IPS DF 19.7 (cell line): Measurements from ENCODE around the gene MRO.
A peak's percentile ranks its signal among the peaks of the same experiment; 100 is the strongest.
"Not testable (repeated sequence)": the region's sequence is repeated elsewhere in the genome, so short reads cannot be mapped to it uniquely, and the experiment has no call there.

Source experiments
- DNase-seq: peaks from one replicate; pipeline ENCODE4 v3.0.0-alpha.2; 2013; ENCODE audit warnings: low read depth, low spot score

Gene MRO

DNA sequence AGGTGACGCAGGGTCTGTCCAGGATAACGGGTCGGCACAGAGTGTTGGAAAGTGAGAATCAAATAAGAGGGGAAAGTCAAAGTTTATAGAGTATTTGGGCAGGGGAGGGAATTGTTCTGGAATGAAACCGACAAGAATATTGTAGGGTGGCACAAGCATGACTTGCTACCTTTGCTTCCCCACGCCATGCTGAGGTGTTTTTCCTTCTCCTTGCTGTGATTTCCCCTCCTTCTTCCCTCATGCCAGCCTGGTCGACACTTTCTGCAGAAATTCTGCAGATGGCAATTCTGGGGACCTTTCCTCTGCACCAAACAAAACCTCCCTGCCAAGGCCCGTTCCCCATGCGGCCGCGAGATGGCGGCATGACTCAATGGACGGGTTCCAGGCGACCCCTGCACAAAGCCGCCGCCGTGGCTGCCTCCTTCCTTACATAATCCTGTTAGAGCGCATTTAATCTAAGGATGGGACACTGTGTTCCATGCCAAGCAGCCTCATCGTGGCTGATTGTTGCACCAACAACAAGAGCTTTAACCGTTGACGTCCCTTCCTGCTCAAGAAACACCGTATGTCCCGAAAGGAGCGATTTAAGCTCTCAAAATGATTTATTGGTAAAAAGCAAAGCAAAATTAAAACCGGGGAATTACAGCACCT, at the start of gene MRO:
Gene MRO (minus strand): TSS at position 289 of the 651 bp plus-strand sequence. CDS start 10,616 bp downstream, outside the sequence.
- DNase-seq, result peak; percentile 28

GRCh38 chr18:50869150-50869549, 49.3 kb upstream of the MRO start:
- no peak for DNase-seq

GRCh38 chr18:50866765-50867164, 46.9 kb upstream of the MRO start:
- no peak for DNase-seq

DNA sequence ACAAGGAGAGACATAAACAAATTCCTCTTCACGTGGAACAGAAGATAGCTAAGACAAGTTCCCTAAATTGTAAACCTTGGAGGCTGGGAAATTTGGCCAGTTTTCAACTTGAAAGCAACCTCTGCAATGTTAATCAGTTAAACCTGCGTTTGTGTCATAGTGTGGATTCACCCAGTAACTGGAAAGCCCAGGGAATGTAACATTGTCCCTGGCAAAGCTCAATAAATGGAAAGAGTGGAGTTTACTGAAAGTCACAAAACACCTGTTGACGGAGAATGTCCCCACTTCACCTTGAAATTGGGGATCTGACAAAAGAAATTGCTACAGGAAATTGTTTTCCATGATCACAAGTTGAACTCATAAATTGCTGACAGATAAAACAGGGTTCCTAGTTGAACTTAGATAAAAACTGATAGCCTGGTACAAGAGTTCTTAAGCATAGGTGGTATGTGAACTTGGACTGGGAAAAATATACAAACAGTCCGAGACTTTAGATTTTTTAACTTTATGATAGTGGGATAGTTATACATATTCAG, 44.1 kb upstream of the MRO start:
- no peak for DNase-seq

- no peak for DNase-seq
Observed at GRCh38 chr18:50862401-50862800, 42.6 kb upstream of the MRO start.

- no peak for DNase-seq
Observed at GRCh38 chr18:50861617-50862016, 41.8 kb upstream of the MRO start.

- DNase-seq, result no peak
Observed at GRCh38 chr18:50859793-50860555, 40.2 kb upstream of the MRO start.

DNA sequence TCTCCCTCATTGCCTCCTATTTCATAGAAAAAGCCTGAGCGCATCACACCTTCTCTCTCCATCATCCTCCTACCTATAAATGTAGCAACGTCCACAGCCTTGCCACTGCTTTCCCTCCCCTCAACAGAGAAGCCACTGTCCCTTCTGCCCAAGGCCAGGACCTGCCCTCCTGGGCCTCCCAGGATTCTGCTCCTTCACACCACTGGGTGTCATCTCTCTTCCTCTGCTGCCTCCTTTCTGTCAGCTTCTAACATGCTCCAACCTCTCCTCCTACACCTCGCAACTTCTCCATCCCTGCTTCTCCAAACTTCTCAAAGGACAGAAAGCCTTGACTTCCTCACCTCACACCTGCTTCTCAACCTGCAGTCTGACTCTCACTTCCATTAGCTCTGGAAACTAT, 37.9 kb upstream of the MRO start:
- no peak for DNase-seq

DNA sequence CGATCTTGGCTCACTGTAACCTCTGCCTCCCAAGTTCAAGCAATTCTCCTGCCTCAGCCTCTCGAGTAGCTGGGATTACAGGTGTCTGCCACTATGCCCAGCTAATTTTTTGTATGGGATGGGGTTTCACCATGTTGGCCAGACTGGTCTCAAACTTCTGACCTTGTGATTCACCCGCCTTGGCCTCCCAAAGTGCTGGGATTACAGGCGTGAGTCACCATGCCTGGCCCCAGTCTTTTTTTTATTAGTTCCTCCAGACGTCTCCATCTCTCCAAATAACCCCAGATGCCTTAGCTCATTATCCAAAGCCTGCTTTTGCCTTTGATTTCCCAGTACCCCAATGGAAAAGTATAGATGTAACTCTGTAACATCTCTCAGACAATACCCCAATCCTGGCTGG, 37.4 kb upstream of the MRO start:
- DNase-seq, result not testable (repeated sequence)

DNA sequence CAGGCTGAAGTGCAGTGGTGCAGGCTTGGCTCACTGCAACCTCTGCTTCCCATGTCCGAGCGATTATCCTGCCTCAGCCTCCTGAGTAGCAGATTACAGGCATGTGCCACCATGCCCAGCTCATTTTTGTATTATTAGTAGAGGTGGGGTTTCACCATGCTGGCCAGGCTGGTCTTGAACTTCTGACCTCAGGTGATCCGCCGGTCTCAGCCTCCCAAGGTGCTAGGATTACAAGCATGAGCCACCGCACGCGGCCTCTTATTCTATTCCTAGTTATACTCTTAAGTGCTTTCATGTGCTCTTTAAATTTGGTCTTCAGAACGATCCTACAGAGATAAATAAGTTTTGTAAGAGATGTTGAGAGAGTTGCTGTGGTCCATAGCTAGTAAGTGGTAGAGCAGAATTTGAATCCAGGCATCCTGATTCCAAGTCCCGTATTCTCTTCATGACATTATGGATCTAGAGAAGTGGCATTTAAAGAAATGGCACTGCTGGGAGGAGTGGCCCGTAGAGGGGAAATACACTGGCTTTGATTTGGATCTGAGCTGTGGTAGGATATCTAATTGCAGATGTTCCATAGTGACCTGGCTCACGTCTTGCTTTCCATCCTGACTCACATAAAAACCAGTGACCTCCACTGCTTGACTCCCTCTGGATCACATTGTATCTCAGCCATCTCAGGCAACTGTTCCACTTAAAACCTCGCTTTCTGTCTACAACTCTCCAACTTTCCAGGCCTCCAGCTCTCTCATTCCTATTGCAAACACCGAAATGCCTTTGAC, 36.4 kb upstream of the MRO start:
- DNase-seq, result no peak

DNA sequence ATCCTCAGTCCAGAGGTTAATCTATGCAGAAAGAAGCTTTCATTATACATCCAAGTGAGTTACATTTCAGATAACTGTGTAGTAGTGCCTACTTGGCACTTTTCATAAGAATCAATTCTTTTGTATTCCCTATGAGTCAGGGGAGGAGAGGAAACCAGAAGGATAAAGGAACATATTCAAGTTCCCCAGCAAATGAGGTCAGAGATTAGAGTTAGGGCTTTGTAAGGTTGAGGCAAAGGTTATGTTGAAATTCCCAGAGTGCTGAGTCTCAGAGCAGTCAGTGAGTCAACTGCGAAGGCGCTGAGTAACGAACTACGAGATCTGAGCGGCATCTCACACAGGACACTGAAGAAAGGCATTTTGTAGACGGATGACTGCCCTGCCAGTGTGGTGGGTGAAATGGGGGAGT, 34.1 kb upstream of the MRO start:
- no peak for DNase-seq

GRCh38 chr18:50850307-50851065, 30.7 kb upstream of the MRO start:
- no peak for DNase-seq

DNA sequence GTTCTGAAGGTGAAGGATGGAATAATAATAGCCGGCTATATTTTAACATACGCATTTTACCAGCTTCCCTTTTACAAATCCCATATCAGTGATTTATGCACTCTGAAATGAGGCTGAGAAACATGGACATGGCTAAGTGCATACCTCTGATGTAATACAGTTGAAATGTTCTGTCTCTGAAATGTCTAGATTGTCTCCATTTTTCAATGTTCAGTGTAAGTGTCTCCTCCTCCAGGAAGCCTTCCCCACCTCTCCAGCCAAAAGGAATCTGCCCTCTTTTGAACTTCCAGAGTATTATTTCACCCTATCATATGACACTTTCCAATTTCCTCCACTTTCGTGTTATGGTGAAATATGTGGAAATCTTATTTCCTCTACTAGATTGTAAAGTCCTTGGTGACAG, 29.6 kb upstream of the MRO start:
- DNase-seq, result no peak

- no peak for DNase-seq
Observed at GRCh38 chr18:50848991-50849390, 29.2 kb upstream of the MRO start.

DNA sequence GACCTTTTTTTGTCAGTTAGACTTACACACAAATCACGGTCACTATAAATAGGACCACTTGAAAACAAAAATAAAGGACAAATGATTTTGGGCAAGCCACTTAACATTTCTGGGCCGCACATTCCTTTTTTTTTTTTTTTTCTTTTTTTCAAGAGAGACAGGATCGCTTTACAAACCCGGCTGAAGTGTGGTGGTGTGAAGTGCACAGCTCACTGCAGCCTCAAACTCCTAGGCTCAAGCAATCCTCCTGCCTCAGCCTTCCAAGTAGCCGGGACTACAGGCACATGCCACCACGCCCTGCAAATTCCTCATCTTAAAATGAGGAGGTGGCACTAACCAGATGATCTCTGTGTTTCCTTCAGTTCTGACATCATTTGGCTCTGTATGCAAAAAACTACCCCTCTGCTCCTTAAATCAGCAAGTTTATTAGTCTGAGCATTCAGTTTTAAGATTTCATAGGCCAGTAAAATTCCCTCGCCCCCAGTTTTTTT, 28.3 kb upstream of the MRO start:
- DNase-seq, result no peak

- DNase-seq, result no peak
Observed at GRCh38 chr18:50847192-50847591, 27.4 kb upstream of the MRO start.

DNA sequence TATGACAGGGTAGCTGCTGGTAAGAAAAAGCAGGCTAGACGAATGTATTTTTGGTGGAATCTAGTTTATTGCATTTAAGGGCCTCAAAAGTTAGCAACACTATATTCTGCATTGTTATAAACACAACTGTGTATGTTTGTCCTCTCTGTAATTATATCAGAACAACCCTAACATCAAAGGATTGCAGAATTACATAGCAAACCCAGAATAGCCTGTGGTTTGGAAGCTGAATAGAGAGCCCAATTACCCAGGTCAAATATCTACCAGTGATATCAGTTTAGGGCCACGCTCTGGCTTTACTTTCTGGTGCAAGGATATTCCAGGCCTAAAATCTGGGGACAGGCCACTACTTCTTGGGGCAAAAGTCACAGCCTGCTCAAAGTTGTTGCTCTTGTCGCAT, 25.1 kb upstream of the MRO start:
- DNase-seq, result no peak

DNA sequence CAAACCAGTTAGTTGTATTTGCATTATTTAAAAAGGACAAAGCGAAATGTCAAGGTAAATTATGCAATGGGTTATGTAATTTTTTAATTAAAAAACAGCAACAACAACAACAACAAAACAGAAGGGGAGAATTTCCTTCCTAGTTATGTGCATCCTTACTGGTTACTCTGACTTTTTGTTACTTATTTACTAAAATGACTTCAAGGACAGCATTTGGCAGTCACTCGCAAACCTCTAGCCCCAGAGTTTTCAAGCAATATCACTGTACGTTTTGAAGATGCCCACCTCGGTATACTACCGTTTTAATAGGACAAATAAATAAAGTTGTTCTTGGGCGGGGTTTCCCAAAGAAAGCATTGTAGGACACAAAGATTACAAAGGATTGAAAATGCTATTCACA, 24.7 kb upstream of the MRO start:
- DNase-seq, result no peak

- DNase-seq, result no peak
Observed at GRCh38 chr18:50842846-50843245, 23.0 kb upstream of the MRO start.

GRCh38 chr18:50839996-50840395, 20.2 kb upstream of the MRO start:
- no peak for DNase-seq

DNA sequence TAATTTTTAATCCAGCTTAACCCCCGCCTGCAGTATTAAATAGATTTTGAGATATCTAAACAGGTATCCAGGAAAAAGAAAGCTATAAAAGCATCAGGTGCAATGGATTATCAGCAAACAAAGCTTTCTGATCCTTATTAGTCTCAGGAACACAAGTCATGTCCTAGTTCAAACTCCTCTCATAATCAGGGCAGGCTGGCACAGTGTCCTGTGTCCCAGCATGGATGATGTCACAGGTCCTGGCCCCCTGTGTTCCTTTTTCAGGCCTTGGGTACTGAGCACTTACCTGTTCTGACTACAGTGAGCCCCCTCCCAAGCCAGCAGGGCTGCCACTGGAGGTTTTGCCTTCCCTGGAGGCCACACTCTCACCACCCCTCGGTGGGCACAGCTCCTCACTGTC, 19.5 kb upstream of the MRO start:
- no peak for DNase-seq
